ENCODE data around the gene RNF13.
A peak's percentile ranks its signal among the peaks of the same experiment; 100 is the strongest.
"Not testable (repeated sequence)": the region's sequence is repeated elsewhere in the genome, so short reads cannot be mapped to it uniquely, and the experiment has no call there.

The RNF13 gene

GRCh38 chr3:149902498-149903139 lies 89.6 kb downstream of the RNF13 start:
- peak; percentile 36 to 60 for DNase-seq

GRCh38 chr3:149906036-149906435 lies 93.0 kb downstream of the RNF13 start:
- no peak for DNase-seq

- no peak for DNase-seq
Observed at GRCh38 chr3:149908424-149908957, 95.5 kb downstream of the RNF13 start.

GRCh38 chr3:149909923-149910322 lies 96.9 kb downstream of the RNF13 start:
- DNase-seq, result no peak

- no peak for DNase-seq
Observed at GRCh38 chr3:149917124-149917667, 104.2 kb downstream of the RNF13 start.

DNA sequence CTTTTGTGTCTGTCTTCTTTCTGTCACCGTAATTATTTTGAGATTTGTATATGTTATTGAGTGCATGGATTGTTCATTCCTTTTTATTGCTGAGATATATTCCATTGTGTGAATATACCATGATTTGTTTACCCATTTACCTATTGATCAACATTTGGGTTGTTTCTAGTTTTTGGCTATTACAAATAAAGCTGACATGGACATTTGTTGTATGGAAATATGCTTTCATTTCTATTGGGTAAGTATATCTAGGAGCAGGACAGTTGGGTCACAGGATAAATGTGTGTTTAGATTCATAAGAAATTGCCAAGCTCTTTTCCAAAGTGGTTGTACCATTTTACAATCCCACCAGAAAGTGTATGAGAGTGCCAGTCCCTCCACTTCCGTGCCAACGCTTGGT lies 106.5 kb downstream of the RNF13 start:
- DNase-seq, result no peak

GRCh38 chr3:149920119-149920518 lies 107.1 kb downstream of the RNF13 start:
- DNase-seq, result no peak

DNA sequence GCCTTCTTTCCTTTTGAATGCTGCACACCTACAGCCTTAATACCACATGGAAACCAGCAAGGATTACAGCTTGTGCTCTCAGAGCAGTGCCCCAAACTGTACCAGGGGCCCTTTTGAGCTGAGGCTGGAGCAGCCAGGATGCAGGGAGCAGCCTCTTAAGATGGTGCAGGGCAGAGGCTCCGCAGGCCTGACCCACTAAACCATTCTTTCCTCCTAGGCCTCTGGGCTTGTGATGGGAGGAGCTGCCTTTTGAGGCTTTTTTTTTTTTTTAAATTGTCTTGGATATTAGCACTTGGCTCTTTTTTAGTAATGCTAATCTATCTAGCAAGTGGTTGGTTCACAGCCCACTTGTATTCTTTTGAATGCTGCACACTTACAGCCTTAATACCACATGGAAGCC lies 120.0 kb downstream of the RNF13 start:
- no peak for DNase-seq

- no peak for DNase-seq
Observed at GRCh38 chr3:149933858-149934257, 120.8 kb downstream of the RNF13 start.

GRCh38 chr3:149934524-149934923 lies 121.5 kb downstream of the RNF13 start:
- peak; percentile 48 to 55 for DNase-seq

- DNase-seq, result peak; percentile 56 to 63
Observed at GRCh38 chr3:149936812-149937230, 123.8 kb downstream of the RNF13 start.

DNA sequence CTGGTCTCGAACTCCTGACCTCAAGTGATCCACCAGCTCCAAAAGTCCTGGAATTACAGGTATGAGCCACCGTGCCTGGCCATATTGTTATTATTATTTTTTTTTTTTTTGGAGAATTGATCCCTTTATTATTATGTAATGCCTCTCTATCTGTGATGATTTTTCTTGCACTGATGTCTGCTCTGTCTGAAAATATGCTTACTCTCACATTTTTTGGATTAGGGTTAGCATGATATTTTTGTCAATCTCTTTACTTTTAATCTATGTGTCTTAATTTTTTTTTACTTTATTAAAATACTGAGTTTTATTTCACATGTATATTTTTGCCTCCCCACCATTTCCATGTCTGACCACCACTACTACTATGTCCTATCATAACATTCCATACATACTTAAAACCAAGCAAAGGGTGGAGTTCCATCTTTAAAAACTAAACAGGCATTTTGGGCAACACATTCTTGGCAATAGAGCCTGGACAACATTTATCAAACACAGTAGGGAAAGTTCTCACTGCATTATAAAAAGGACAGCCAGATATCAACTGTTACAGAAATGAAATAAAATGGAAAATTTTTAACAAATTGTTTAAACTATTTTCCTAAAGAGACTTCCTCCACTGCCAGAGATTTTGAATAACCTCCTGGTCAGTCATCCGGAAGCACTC lies 125.5 kb downstream of the RNF13 start:
- DNase-seq, result not testable (repeated sequence)

DNA sequence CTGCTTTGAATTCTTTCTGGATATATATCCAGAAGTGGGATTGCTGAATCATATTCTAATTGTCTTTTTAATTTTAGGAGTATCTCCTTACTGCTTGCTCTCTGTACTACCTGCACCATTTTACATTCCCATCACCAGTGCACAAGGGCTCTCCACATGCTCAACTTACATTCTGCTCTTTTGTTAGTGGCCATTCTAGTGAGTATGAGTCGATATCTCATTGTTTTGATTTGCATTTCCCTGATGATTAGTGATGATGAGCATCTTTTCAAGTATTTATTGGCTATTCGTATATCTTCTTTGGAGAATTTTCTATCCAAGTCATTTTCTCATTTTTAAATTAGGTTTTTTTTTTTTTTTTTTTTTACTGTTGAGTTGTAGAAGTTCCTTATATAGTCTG lies 128.2 kb downstream of the RNF13 start:
- no peak for DNase-seq

- DNase-seq, result no peak
Observed at GRCh38 chr3:149941946-149942345, 128.9 kb downstream of the RNF13 start.

- DNase-seq, result no peak
Observed at GRCh38 chr3:149942409-149942808, 129.4 kb downstream of the RNF13 start.

- not testable (repeated sequence) for DNase-seq
Observed at GRCh38 chr3:149943966-149944365, 131.0 kb downstream of the RNF13 start.

DNA sequence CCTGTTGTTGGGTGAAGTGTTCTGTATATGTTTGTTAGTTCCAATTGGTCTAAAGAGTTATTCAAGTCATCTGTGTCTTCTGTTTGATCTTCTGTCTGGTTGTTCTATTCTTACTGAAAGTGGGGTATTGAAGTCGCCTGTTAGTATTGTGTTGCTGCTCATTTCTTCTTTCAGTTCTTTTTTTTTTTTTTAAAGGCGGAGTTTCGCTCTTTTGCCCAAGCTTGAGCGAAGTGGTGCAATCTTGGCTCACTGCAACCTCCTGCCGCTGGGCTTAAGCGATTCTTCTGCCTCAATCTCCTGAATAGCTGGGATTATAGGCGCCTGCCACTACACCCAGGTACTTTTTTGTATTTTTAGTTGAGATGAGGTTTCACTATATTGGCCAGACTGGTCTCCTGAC lies 134.2 kb downstream of the RNF13 start:
- no peak for DNase-seq

GRCh38 chr3:149949181-149949580 lies 136.2 kb downstream of the RNF13 start:
- DNase-seq, result no peak

DNA sequence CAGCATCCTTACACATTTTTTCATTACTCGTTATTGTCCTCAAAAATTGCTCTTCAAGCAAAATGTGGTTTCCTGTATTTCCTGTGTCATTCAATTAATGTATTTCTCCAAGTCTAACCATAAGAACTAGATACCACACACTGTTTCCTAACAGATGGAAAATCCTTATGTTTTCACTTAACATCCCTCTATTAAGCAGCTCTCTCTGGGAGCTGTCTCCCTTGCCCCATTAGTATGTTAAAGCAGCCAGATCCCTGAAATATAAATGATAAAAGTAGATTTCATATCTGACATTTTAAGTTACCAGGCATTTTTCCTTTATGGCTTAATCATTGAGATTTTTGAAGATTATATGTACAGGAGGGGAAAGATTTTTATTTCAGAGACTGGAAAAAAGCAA lies 141.8 kb downstream of the RNF13 start:
- no peak for DNase-seq

GRCh38 chr3:149955449-149955848 lies 142.4 kb downstream of the RNF13 start:
- no peak for DNase-seq

DNA sequence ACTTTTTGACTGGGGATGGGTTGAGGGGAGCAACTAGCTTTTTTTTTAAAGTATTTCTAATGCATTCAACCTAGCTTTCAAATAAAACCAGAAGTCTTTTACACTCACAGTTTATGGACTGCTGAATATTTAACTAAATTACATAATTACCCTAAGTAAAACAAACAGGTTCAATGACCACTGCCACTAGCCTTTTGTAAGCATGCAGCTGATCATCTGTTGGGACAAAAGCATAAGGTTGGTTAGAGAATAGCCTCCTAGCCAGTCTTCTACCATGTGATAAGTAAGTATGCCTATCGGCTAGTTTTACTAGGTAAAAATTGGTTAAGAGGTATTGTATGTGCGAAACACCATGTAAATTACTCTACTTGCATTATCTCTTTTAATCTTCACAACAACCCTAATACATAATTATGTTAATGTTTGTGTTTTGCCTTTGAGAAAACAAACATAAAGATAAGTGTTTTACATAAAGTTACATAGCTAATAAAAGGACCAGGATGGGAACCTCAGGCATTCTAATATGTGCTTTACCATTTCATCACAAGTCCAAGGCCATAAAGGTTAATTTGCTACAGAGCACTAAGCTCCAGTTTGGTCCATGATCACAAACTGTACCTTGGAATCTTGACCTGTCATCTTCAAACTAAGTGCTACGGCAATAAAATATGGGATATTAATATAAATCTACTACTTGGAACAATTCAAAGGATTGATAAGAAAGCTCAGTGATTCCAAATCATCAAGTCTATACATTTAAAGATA lies 144.5 kb downstream of the RNF13 start:
- DNase-seq, result no peak

DNA sequence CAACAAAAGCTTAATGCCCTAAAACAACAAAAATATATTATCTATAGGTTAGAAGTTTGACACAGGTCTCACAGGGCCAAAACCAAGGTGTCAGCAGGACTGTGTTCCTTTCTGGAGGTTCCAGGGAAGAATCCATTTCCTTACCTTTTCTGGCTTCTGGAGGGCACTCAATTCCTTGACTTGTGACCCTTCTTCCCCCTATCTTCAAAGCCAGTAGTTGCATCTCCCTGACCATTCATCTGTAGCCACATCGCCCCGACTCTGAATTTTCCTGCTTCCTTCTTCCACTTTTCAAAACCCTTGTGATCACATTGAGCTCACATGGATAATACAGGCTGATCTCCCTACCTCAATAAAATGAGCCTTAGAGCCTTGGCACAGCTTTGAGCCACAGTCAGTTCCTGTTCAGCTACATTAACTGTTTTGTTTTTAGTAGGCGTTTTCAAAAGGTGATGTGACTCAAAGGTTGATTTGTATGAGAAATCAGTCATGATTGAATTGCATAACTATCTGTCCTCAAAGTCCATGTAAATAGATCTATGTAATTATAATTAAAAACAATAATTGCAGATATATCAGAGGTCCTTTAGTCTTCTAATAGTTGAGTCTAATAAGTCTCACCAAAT lies 145.3 kb downstream of the RNF13 start:
- no peak for DNase-seq

GRCh38 chr3:149959443-149959842 lies 146.4 kb downstream of the RNF13 start:
- no peak for DNase-seq
